HUES48 (cell line): ENCODE measurements around the gene LRRC9.

ENCODE experiments used
- H3K27ac ChIP-seq: one replicate; pipeline ENCODE4 v1.7.0; 2013; ENCODE audit warnings: low read depth, low read length, inconsistent platforms
- H3K27me3 ChIP-seq: 2 replicates; pipeline ENCODE4 v1.6.1; 2013; ENCODE audit warnings: mild to moderate bottlenecking, low read length; ENCODE audit not compliant: control insufficient read depth, insufficient read depth
- H3K36me3 ChIP-seq: 2 replicates; pipeline ENCODE4 v1.6.1; 2013; ENCODE audit warnings: low read length; ENCODE audit not compliant: control insufficient read depth, insufficient read depth
- H3K4me1 ChIP-seq: 2 replicates; pipeline ENCODE4 v1.6.1; 2013; ENCODE audit warnings: mild to moderate bottlenecking, low read length; ENCODE audit not compliant: control insufficient read depth, insufficient read depth
- H3K4me3 ChIP-seq: 2 replicates; pipeline ENCODE4 v1.5.1; 2013; ENCODE audit warnings: mild to moderate bottlenecking, low read depth, low read length
- H3K9ac ChIP-seq: 2 replicates; pipeline ENCODE4 v1.6.1; 2013; ENCODE audit warnings: mild to moderate bottlenecking, low read depth, low read length, moderate library complexity
- H3K9me3 ChIP-seq: 2 replicates; pipeline ENCODE4 v1.6.1; 2013; ENCODE audit warnings: low read length; ENCODE audit not compliant: control insufficient read depth, insufficient read depth

The LRRC9 gene

GRCh38 chr14:60058087-60058486, 138.1 kb downstream of the LRRC9 start:
- no peaks in the 10 kb centered on the region for H3K9me3 ChIP-seq
- no peak overlapping the region for H3K9ac ChIP-seq
- no peaks in the 10 kb centered on the region for H3K27me3 ChIP-seq
- H3K36me3 ChIP-seq, result no peaks in the 10 kb centered on the region
- no peaks in the 10 kb centered on the region for H3K4me1 ChIP-seq
- H3K27ac ChIP-seq, result no peak overlapping the region
- H3K4me3 ChIP-seq, result no peak overlapping the region

- Histone ChIP-seq H3K4me1 (no peaks in the 10 kb centered on the region), H3K4me3 (no peak overlapping the region), H3K9me3 (no peaks in the 10 kb centered on the region), H3K36me3 (no peaks in the 10 kb centered on the region), H3K27me3 (no peaks in the 10 kb centered on the region), H3K9ac (no peak overlapping the region), H3K27ac (no peak overlapping the region)
These were observed 141.4 kb downstream of the LRRC9 start for GRCh38 chr14:60061371-60061770.

DNA sequence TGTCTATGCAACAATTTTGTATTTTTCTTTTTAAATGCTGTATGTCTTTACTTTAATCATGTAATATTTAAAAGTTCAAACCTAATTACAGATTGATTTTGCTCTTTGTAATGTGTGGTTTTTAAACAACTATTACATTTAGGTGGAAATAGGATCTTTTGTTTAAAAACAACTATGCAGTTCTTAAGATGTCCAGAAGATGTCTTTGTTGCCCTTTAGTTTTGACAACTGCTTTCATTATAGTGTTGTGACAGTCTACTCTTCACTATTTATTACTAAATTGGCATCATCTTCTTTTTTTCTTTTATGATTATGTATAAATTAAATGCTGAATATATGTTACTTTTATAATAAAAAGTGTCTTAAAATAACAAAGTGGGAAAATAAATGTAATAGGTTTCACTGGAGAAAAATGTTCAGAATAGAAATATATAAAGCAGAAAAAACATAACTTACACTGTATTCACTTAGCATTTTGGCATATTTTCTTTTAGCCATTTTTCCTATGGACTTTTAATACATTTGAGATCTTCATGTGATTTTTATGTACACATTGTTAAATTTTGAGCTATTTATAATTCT, 144.6 kb downstream of the LRRC9 start:
- Histone ChIP-seq H3K27me3 (no peaks in the 10 kb centered on the region), H3K9me3 (no peaks in the 10 kb centered on the region), H3K36me3 (no peaks in the 10 kb centered on the region), H3K4me1 (no peaks in the 10 kb centered on the region), H3K27ac (no peak overlapping the region), H3K4me3 (no peak overlapping the region), H3K9ac (no peak overlapping the region)

DNA sequence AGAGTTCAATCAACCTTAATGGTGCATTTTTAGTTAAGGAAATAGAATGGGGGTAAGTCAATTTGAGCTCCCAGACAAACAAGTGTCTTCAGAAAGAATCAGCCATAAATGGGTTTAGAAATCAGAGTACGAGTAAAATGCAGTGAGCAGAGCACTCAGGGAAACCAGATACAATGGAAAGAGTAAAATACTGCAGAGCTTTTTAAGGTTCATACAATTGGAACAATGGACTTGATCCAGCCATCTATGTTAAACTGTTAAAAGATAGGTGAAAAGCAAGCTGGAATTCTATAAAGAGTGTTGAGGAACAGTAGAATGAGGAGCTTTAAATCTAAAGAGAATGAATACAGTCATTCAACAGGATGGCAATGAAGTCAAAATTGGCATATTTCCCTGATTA, 147.9 kb downstream of the LRRC9 start:
- Histone ChIP-seq H3K36me3 (no peaks in the 10 kb centered on the region), H3K4me3 (no peak overlapping the region), H3K4me1 (no peaks in the 10 kb centered on the region), H3K27ac (no peak overlapping the region), H3K9me3 (no peaks in the 10 kb centered on the region), H3K9ac (no peak overlapping the region), H3K27me3 (no peaks in the 10 kb centered on the region)

GRCh38 chr14:60079723-60080122, 159.8 kb downstream of the LRRC9 start:
- no peaks in the 10 kb centered on the region for H3K27me3 ChIP-seq
- H3K36me3 ChIP-seq, result no peaks in the 10 kb centered on the region
- no peak overlapping the region for H3K9ac ChIP-seq
- H3K4me3 ChIP-seq, result no peak overlapping the region
- no peak overlapping the region for H3K27ac ChIP-seq
- no peaks in the 10 kb centered on the region for H3K9me3 ChIP-seq
- peaks cover 3% of the 10 kb centered on the region; the same call in 1 of the 2 replicates for H3K4me1 ChIP-seq

GRCh38 chr14:60085085-60085484, 165.1 kb downstream of the LRRC9 start:
- no peak overlapping the region for H3K27ac ChIP-seq
- H3K4me3 ChIP-seq, result no peak overlapping the region
- H3K9ac ChIP-seq, result no peak overlapping the region
- no peaks in the 10 kb centered on the region for H3K36me3 ChIP-seq
- peaks cover 6% of the 10 kb centered on the region; the same call in 1 of the 2 replicates for H3K4me1 ChIP-seq
- H3K27me3 ChIP-seq, result no peaks in the 10 kb centered on the region
- H3K9me3 ChIP-seq, result no peaks in the 10 kb centered on the region

DNA sequence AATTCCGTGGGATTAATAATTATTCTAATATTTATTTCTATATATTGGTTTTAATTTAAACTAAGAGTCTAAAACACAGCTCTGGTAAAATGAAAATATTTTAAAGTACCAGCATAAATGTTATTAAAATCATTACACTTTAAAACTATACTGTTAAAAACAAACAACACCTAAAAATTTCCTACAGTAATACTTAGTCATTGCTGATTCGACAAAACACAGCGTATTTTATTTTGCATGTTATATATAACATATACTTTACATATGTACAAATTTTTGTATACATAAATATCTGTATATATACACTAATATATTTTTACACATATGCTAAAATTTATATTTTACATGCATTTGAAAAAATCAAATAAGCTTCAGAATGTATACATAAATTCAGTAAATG, 165.7 kb downstream of the LRRC9 start:
- Histone ChIP-seq H3K36me3 (no peaks in the 10 kb centered on the region), H3K27me3 (no peaks in the 10 kb centered on the region), H3K9me3 (no peaks in the 10 kb centered on the region), H3K27ac (no peak overlapping the region), H3K4me3 (no peak overlapping the region), H3K9ac (no peak overlapping the region), H3K4me1 (peaks cover 7% of the 10 kb centered on the region; the same call in 1 of the 2 replicates)

- Histone ChIP-seq H3K9ac (no peak overlapping the region), H3K4me1 (peaks cover 11% of the 10 kb centered on the region; the same call in 1 of the 2 replicates), H3K27me3 (no peaks in the 10 kb centered on the region), H3K9me3 (no peaks in the 10 kb centered on the region), H3K27ac (no peak overlapping the region), H3K36me3 (no peaks in the 10 kb centered on the region), H3K4me3 (no peak overlapping the region)
These were observed 167.7 kb downstream of the LRRC9 start for GRCh38 chr14:60087668-60088067.

DNA sequence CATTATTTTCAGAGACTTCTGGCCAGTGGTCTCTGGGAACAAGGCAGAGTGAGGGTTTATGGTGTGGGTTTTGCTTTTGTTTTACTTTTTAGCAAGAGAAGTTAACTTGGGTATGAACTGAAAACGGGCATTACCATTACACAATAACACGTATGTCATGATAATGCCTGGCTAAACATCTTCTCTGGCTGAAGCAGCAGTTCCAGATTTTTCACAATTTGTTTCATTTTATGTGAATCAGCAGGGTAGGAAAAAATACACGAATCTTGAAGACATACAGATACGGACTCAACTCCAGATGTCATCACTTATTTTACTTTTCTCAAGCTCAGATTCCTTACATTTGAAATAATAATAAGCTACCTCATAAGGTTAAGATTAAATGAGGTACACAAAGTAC, 169.3 kb downstream of the LRRC9 start:
- Histone ChIP-seq H3K4me1 (peaks cover 24% of the 10 kb centered on the region), H3K9me3 (no peaks in the 10 kb centered on the region), H3K27me3 (no peaks in the 10 kb centered on the region), H3K9ac (no peak overlapping the region), H3K36me3 (no peaks in the 10 kb centered on the region), H3K27ac (no peak overlapping the region), H3K4me3 (no peak overlapping the region)

DNA sequence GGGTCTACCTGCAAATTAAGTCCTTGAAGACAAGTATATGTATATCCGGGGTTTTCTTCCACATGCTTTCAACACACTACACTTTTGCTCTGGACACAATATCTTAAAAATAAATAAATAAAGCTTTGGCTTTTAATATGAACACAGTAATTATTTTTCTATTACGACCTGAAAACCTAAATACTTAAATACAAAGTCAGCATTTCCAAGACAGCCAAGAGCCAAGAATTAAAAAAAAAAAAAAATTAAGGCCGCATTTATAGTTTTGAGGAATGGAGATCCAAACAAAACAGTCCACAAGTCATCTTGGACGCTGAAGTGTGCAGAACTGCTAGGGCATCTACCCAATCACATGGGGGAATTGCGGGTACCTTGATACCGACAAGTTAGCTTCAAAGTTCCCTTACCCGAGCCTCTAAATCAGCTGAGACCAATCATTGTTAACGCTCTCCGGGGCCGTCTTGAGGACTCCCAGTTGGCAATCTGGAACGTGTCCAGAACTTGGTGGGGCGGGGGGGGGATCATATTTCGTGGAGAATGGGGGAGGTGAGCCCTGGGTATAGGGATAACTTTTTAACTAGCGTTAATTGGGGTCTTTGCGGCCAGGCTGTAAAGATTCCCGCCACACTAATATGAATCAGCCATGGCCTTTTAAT, 171.0 kb downstream of the LRRC9 start:
- Histone ChIP-seq H3K4me1 (peaks cover 29% of the 10 kb centered on the region), H3K36me3 (no peaks in the 10 kb centered on the region), H3K9me3 (no peaks in the 10 kb centered on the region), H3K4me3 (peak overlapping the region; percentile 94), H3K27ac (peak overlapping the region; percentile 98), H3K27me3 (no peaks in the 10 kb centered on the region), H3K9ac (peak overlapping the region; percentile 89)

GRCh38 chr14:60091550-60092525, 171.9 kb downstream of the LRRC9 start, which contains the start of gene PCNX4:
TSS of gene PCNX4 (plus strand) at chr14:60091923. CDS start at chr14:60107639, 15,716 bp downstream.
- H3K27me3 ChIP-seq, result no peaks in the 10 kb centered on the region
- H3K27ac ChIP-seq, result peak within 1 kb of the TSS; percentile 98

More at GRCh38 chr14:60091550-60092525, 171.9 kb downstream of the LRRC9 start, which contains the start of gene PCNX4:
- Histone ChIP-seq H3K9me3 (no peaks in the 10 kb centered on the region), H3K4me3 (peak within 1 kb of the TSS; percentile 94), H3K36me3 (no peaks in the 10 kb centered on the region), H3K9ac (peak within 1 kb of the TSS; percentile 89), H3K4me1 (peaks cover 29% of the 10 kb centered on the region)
